ENCODE results near the gene KIF4A. TPM values are rescaled to one million over a fixed set of nuclear protein-coding genes. Genes with fewer than 3 reads are reported as not detected.

KIF4A gene
- total and polyA plus RNA-seq, 2 of the 13 experiments (the other 11 are each of a cell fraction or from before 2014, with no cell fraction given): 9.4 to 28.2 TPM

DNA sequence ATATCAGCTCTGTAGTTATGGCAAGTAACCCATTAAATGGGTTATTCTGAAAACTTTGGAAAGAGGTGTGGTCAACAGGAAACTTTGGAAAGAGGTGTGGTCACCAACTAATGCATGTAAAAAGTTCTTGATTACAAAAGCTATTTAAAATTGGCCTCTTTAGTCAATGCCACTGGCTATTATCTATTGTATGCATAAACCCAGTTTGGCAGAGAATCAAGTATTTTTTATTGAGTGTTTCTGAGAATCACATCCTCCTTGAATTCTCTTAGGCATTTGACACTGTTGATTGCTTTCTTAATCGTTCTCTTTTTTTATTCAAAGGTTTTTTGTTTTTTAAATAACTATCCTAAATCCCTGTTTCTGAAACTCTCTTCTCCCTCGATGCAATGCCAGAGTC lies 37.4 kb upstream of the KIF4A start:
- no peak for ATAC-seq
- no peak overlapping the region for H3K9ac ChIP-seq (ENCODE audit: insufficient read depth, low read depth, low read length)
- no peak for FAIRE-seq
- H3K79me2 ChIP-seq (ENCODE audit: insufficient read depth, low read length): no peaks in the 10 kb centered on the region
- no peak for DNase-seq (ENCODE audit: low spot score)
- 50% methylated on average over 2 of the region's 2 CpGs for WGBS (ENCODE audit: low lambda C conversion rate)
- no peaks in the 10 kb centered on the region for H3K9me3 ChIP-seq (ENCODE audit: low read length)
- no peak overlapping the region for H3K4me2 ChIP-seq (ENCODE audit: low read depth, low read length)
- TF ChIP-seq ZNF337 (CRISPR knock-in tag; IDR thresholded peaks at IDR 0.05; ENCODE audit: borderline replicate concordance, low read depth) (no peak), GATAD1 (CRISPR knock-in tag; IDR thresholded peaks at IDR 0.05) (no peak), ZNF782 (CRISPR knock-in tag; IDR thresholded peaks at IDR 0.05; ENCODE audit: borderline replicate concordance) (no peak), TAF15 (IDR thresholded peaks at IDR 0.05; ENCODE audit: low read depth, low read length, poor library complexity, severe bottlenecking) (no peak)
- TF ChIP-seq, protein P1, sequence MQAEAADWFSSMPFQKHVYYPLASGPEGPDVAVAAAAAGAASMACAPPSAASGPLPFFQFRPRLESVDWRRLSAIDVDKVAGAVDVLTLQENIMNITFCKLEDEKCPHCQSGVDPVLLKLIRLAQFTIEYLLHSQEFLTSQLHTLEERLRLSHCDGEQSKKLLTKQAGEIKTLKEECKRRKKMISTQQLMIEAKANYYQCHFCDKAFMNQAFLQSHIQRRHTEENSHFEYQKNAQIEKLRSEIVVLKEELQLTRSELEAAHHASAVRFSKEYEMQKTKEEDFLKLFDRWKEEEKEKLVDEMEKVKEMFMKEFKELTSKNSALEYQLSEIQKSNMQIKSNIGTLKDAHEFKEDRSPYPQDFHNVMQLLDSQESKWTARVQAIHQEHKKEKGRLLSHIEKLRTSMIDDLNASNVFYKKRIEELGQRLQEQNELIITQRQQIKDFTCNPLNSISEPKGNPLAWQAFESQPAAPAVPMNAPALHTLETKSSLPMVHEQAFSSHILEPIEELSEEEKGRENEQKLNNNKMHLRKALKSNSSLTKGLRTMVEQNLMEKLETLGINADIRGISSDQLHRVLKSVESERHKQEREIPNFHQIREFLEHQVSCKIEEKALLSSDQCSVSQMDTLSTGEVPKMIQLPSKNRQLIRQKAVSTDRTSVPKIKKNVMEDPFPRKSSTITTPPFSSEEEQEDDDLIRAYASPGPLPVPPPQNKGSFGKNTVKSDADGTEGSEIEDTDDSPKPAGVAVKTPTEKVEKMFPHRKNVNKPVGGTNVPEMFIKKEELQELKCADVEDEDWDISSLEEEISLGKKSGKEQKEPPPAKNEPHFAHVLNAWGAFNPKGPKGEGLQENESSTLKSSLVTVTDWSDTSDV (CRISPR knock-in tag; IDR thresholded peaks at IDR 0.05): no peak
- TF ChIP-seq, protein P2, sequence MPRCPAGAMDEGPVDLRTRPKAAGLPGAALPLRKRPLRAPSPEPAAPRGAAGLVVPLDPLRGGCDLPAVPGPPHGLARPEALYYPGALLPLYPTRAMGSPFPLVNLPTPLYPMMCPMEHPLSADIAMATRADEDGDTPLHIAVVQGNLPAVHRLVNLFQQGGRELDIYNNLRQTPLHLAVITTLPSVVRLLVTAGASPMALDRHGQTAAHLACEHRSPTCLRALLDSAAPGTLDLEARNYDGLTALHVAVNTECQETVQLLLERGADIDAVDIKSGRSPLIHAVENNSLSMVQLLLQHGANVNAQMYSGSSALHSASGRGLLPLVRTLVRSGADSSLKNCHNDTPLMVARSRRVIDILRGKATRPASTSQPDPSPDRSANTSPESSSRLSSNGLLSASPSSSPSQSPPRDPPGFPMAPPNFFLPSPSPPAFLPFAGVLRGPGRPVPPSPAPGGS (CRISPR knock-in tag; IDR thresholded peaks at IDR 0.05): no peak
- intact Hi-C loops (cut with micrococcal nuclease; ENCODE audit: unreplicated experiment) (no loop called here), in situ Hi-C loops (cut with HindIII; ENCODE audit: extremely low pct_ligation_motif_present, low pct_unique_long_range_greater_than_20kb) (no loop called here)
- CTCF ChIA-PET (ENCODE audit: low intra/inter-chr PET ratio, low total read pairs): no interaction called here
- POLR2A ChIA-PET: no interaction called here
- no peaks in the 10 kb centered on the region for H3K27me3 ChIP-seq (ENCODE audit: control insufficient read depth in 1 of 2, insufficient read depth in 2 of 2, low read length in 2 of 2)
- H4K20me1 ChIP-seq (ENCODE audit: insufficient read depth, low read length): no peaks in the 10 kb centered on the region
- no peaks in the 10 kb centered on the region for H3K36me3 ChIP-seq (replicated peaks in 1 of 2; ENCODE audit: control insufficient read depth in 1 of 2, insufficient read depth in 2 of 2, low read length in 2 of 2)
- no peak overlapping the region for H3K4me3 ChIP-seq (replicated peaks in 1 of 3; ENCODE audit: insufficient read depth in 1 of 3, low read depth in 2 of 3, low read length in 3 of 3)
- BruUV-seq (replicated peaks): no TSS peak
- H2AFZ ChIP-seq (ENCODE audit: low read length): no peak overlapping the region
- peaks cover 21% of the 10 kb centered on the region for H3K4me1 ChIP-seq (ENCODE audit: insufficient read depth, low read length)
- no peak overlapping the region for H3K27ac ChIP-seq (ENCODE audit: extremely low read length, insufficient read depth, low read length)

All from HepG2 (cell line).